Brain pericyte (primary cell): Measurements from ENCODE around the gene DMXL1.

Source experiments
- DNase-seq: peaks from one replicate; pipeline ENCODE4 v3.0.0-alpha.2; 2012; ENCODE audit warnings: low read depth, low spot score

DMXL1 gene

DNA sequence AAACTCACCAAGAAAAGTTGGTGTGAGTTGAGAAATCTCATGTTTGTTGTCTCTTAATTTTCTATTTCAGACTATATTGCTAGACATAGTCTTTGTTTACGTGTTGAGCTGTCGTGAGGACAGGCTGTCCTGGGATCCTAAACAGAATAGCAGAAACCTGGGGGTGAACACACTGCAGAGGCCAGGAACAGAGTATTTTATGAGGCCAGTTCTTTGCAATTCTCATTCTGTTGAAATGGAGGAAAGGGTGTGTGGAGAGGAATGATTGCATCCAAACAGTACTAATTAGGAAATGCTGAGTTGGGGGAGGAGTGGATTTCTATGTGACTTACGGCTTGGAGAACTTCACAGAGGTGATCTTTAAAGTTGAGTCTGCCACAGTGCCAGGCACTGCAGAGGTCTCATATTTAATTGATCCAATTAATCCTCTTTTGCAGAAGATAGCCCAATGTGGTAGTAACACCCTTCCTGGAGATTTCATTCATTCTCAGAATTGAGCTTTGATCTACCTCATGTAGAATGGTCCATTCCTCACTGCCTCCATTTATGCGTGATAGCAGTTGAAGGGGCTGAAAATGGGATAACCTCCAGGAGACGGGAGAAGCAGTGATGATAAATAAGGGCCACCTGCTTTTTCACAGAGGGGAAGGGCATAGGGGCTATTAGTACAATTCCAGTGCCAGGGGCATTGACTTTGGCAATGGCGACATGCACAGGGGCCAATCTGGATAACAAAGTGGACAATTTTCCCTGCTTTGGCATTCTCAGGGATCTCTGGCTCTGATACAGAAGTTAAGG, 200.3 kb downstream of the DMXL1 start:
- no peak for DNase-seq

DNA sequence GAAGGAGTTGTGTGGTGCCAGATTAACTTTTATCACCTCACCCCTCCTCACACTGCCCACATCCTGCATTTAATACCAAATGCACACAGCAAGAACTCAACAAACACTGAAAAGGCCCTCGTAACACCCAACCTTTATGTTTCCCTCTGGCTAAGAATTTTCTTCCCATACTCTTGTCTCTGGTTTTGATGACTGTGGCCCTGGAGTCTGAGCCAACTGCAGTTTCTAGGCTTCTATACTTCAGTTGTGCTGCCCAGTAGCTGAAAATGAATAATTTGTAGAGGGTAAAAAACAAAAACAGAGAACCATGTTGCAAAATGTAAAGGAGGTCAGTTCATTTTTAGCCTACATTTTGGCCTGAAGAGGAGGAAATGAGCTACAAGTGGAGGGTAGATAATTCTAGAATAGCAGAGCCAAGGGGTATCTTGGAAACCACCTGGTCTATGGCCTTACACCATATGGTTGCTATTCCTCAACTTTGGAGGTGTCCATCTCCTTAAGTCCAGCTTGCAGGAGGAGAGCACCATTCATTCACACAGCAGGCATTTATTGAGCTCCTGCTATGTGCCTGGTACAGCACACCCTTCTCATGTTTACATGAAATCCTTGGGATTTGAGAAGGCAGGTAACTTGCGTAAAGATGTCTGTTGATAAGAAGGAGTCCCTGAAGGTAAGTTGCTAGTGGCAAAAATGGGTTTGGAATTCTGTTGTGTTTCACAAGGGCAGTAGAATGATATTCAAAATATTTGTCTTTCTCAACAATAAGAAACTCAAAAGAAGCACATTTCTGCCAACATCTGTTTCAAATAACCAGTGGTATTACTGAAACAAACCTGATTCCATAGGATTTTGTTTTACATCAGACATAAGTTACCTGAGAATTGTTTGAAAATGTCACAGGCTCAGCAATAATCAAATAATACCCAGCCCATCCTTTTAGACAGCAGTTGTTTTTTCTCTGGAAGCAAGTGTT, 201.2 kb downstream of the DMXL1 start:
- no peak for DNase-seq

DNA sequence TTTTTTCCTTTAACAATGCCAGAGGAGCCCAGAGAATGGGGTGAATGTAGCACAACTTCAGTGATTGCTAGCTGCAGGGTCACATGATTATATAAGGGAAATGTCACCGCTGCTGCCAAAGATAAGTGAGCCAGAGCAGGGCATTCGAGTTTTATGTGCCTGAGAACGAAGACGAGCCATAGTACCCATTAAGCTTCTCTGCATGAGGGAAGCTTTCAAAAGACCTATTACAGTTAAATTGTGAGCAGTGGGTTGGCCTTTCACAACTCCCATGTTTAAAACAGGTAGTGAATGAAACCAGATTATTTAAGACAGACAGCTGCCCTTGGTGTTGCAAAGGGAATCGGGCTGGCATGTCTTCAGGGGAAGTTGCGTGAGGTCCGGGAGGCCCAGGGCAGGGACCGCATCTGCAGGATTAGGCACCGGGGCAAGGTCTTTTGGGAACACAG, 202.5 kb downstream of the DMXL1 start:
- no peak for DNase-seq

DNA sequence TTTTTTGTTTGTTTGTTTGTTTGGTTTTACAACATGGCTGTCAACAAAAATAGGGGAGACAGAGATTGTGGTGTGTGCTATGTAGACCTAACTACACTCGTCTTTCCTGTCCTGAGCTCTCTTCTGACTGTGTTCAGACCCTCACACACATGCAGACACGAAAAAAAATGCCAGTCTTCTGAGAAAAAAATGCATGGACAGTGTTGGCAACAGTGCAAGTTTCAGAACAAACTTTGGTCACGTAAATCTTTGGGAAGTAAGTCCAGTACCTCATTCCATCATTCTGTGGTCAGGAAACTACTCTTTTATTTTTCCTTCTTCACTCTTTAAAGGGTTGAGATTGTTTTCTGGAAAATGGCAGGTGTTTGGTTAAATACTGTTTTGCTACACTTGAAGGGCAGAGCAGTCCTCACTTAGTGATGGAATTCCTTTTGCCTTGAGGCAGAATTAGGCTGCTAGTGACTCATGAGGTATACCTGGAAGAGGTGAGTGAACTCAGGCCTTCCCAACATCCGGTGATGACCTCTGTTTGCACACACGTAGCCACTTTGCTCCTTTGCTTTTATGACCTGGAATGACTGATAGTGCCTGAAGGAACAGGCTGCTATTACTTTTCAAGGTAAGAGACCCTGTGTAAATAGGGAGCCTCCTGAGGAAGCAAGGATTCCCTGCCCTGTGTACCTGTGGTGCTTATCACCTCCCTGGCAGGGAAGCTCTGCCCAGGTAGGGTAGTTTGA, 203.3 kb downstream of the DMXL1 start:
- DNase-seq = no peak

DNA sequence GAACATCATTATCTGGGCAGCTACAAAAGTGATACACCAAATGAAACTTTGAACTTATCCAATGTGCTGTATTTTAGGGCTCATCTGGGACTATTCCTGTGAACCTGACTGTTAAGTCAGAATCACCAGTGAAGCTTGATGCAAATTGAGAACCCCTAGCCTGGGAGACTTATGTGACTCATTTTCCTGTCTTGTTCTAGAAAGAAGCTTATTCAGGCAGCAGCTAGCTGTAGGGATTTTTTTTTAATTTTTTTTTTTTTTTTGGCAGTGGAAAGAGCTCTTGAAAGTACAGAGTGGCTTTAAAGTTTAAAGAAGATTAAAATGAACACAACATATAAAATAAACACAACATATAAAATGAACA, 203.9 kb downstream of the DMXL1 start:
- no peak for DNase-seq

DNA sequence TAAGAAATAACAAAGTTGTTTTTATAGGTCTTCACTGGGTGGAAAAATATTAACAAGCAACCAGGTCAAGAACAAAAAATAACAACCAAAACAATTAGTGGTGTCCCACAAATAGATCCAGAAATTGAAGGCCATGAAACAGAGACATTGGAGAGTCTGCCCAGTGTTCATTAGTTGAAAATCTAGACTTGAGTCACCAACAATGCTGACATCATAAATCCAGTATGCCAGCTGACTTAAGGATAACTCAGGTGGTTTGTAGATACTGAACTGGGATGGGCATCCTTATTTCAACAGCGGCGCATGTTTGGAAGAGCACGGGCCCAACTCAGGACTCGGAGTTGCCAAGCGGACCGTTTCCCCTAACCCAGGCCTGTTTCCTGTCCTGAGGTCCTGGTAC, 204.3 kb downstream of the DMXL1 start:
- DNase-seq = no peak

DNA sequence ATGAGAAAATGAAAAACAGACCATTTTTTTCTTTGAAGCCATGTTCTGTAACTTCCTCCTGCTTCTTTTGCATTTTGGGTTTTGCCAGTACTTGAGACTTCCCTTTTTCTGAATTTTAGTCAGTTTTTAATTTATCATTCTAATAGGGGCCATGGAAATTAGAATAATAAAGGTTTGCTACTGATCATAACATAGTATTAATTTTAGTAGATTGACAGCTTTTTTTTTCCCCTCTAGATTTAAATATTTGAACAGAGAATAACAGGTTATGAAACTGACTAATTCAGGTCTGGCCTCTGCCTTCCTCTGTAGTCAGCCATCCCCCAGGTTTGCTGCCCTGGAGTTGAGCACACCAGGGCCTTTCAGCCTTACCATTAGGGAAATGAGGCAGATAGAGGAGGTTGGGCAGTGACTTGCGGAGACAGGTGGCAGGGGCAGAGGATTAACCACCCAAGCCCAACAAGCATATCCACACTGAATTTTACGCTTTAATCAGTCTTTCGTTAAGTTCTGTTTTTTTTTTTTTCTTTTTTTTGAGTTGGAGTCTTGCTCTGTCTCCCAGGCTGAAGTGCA, 204.8 kb downstream of the DMXL1 start:
- no peak for DNase-seq

DNA sequence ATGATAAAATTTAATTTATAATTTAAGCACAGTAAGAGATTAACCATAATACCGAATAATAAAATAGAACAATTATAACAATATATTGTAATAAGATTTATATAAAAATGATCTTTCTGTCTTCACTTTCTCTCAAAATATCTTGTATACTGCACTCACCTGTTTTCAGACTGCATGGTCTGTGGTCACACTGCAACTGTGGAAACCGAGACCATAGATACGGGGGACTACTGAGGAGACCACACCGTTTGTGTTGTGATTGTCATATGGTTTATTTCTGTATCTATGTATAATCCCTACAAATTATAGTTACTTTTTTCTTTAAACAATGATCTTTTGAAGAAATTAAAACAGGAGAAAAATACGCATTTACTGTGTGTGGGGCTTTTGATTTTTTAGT, 206.1 kb downstream of the DMXL1 start:
- DNase-seq = no peak

DNA sequence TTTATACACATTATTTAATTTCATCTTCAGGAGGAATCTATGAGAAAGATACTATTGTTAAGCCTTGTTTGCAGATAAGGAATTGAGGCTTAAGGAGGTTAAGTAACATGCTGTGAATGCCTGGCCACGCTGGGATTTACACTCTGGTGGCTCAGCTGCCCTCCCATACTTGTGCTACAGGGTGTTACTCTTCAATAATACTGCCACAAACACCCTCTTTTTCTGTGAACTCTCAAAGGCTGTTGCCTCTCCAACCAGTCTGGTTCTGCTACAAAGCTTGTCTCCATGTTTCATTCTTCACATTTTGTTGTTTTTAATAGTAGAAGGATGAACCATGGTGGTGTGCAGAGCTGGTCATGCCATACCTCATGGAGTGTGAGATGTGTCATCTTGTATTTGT, 208.2 kb downstream of the DMXL1 start:
- no peak for DNase-seq

DNA sequence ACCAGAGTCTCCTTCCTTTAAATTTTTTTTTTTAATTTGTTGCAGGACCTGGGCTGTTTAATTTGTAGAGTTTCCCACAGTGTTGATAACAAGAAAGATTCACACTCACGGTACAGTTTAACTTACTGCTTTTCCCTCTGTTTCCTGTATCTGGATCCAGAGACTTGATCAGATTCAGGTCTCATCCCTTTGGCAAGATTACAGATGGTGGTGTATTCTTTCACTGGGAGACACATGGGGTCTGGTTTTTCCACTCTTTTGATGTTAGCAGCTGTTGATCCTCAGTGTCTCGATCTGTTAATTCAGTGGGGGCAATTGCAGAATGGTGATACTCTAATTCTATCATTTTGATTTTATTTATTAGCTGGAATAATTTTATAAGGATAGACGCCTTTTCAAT, 209.5 kb downstream of the DMXL1 start:
- no peak for DNase-seq

DNA sequence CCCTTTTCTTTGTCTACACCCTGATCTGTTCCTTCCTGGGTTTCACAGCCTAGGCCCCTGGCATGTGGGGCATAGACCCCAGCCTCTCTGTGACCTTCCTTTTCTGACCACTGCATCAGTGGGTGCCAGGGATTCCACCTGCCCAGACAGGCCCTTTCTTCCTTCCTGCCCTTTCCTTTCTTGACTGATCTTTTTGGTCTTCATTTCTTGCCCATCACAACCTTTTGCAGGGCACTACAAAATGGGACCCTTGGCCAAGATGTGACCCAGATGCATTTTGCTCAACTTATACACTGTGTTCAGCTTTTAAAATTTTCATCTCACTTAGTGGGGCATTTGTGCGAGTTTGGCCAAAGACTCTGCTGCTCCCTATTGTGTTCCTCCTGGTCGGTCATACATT, 211.7 kb downstream of the DMXL1 start:
- DNase-seq = no peak

DNA sequence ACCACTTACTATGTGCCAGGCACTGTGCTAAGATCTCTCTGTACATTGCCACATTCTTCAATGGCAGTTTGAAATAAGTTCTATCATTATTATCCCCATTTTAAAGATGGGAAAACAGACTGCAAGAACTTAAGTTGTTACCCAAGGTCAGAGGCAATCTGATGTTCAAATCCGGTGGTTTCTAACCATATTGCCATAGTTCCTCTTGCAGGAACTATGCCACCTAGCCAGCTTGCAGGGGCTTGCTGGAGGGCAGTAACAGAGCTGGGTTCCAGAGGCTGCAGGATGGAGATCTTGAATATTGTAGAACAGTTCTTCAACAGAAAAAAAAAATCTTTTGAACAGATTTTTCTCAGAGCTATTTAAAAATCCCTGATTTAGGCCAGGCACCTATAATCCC, 213.1 kb downstream of the DMXL1 start:
- DNase-seq = no peak

DNA sequence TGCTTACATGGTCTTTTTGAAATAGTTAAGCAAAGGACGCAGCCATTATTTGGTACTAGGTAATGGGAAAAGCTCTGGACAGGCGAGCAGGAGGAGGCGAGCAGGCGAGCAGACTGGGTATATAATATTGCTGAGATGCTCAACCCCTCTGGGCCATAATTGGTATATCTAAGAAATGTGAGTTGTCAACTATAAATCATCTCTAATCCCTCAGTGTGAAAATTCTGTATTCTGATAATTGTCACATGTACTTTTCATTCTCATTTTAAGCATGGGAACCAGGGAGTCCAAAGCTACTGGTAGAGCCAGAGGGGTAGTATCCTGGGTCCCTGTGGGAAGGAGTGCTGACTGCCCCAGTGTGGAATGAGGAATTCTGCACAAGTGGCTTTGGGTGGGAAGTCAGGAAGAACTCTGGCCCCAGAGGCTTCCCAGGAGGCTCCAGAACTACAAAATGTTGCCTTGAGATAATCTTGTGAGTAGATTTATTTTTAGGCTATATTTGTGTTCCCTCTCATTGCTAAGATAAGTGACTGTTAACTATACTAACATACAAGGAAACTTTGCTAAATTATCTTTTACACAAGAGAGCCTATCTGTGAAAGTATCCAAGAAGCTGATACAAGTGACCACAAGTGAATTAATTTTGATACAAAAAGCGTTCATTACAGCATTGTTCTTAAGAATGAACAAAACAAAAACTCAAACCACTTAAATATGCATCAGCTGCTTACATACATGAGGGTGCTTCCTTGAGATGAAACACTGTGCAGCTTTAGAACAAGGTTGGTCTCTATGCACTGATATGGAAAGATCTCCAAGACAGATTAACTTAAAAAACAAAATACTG, 214.4 kb downstream of the DMXL1 start:
- no peak for DNase-seq

DNA sequence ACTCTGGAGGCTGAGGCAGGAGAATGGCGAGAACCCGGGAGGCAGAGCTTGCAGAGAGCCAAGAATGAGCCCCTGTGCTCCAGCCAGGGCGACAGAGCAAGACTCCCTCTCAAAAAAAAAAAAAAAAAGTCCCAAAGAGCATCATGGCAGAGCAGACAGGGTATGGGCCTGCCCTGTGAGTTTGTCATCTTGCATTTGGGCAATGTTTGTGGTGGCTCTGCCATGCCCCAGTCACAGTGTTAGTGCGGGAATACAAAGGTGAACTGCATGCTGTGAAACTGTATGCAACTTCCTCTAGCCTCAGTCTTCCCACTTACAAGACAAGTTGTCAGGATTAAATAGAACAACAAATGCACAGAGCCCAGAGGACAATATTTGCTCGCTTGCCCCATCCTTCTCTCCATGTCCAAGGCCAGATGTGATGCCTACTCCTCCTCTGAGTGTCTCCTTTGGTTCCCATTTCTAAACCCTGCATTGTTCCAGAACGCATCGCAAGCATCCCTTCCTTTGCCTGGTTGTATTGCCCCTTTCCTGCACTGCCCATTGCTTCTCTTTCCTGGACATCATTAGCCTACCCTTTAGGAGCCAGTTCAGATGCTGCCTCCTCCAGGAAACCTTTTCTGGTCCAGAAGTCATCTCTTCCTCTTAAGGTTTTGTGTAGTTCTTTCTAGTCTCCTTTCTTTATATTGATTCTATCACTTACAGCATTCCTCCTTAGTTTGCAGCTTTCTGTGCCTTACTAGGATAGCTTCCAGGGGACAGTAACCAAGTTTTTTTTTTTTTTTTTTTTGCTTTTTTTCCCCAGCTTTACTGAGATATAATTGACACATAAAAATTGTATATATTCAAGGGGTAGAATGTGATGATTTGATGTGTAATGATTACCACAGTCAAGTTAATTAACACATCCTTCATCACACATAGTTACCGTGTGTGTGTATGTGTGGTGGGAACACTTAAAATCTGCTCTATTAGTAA, 215.9 kb downstream of the DMXL1 start:
- no peak for DNase-seq

DNA sequence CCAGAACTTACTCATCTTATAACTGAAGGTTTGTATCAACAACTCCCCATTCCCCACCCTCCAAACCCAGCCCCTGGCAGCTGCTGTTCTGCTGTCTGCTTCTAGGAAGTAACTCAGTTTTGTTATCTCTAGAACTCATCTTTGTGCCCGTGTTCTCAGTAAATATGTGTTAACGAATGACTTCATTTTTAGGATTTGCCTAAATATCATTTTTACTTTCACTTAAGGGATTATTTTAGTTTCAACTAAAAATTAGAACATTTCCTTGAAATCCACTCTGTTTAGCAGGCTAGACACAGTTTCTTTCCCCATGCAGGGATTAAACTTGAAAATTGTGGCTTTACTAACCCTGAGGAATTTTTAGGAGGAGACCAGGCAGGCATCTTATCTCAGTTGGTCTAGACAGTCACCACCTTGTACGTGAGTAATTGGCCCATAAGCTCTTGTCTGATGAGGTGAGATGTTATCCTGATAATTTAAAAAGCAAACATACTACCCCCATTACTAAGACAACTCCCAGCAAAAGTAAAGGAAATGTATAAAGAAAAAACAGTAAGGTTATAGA, 216.7 kb downstream of the DMXL1 start:
- no peak for DNase-seq

DNA sequence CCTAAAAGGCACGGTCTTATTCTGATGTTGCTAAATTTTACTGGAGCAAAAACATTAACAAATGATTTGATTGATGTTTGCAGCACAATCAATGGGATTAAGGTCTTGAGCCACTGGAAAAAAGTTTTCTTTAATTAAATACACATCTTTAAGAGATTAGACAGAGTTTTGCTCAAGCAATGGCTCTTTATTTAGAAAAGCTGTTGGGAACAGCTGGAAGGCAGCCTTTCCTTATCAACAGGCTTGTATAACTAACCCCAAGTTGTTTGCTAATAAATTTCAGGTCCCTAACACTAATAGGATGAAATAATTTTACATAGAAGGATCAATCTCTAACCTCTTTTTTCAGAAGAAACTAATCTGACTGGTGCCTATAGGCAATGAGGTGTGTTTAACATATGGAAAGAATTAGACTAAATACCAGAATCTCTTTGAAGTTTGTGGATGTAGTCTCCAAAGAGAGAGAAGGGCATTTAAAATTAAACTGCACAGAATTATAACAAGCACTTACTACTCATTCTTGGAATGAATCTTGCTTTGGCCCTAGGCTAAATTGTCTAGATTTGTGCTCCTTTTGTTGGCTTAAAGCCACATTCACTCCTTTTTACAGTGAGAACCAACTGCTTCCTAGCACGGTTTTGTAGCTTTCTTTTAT, 217.6 kb downstream of the DMXL1 start:
- DNase-seq = no peak

DNA sequence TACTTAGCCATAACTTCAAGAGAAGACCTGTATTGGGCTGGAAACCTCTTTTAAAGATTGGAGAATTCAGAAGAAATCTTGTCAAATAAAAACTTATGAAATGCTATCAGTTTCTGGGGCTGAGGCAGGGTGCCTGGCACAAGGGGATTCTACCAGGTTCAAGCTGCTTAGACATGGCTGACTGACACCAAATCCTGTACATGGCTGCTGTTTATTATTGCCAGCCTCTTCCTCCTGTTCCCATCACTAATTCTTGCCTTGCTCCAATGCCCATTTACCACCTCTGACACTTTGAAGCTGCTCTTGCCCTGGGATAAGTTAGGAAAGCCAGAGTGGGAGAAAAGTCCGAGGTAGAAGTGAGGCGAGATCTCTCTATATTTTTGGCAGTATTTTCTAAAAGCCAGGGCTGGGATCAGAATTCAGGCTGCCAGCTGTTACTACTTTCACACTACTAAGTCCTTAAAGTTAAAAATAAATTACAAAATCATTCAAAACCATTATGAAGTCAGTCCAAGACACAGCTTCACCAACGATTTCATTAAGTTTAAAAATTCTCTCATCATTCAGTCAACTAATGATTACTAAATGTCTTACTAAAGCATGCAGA, 218.7 kb downstream of the DMXL1 start:
- DNase-seq = no peak

DNA sequence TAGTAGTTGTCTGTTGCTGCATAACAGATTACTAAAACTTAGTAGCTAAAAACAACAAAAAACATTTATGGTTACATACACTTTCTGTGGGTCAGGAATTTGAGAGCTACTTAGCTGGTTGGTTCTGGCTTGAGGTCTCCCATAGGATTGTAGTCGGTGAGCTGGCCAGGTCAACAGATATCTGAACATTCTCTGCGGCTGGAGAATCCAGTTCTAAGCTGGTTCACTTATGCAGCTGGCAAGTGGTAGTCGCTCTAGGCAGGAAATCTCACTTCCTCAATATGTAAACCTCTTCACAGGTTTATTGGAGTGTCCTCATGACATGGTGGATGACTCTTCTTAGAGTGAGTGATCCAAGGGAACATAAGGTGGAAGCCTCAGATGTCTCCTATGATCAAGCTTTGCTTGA, 219.3 kb downstream of the DMXL1 start:
- DNase-seq = no peak
